NCI-H526 treated with DMSO at 0.1 percent for 48 hours (cell line): Measurements from ENCODE around the gene ZNF85.
A peak's percentile ranks its signal among the peaks of the same experiment; 100 is the strongest.
"Not testable (repeated sequence)": the region's sequence is repeated elsewhere in the genome, so short reads cannot be mapped to it uniquely, and the experiment has no call there.

Experiments
- DNase-seq: peaks from one replicate; lab custom pipeline; 2025; lab: John Stamatoyannopoulos, UW

The ZNF85 gene

DNA sequence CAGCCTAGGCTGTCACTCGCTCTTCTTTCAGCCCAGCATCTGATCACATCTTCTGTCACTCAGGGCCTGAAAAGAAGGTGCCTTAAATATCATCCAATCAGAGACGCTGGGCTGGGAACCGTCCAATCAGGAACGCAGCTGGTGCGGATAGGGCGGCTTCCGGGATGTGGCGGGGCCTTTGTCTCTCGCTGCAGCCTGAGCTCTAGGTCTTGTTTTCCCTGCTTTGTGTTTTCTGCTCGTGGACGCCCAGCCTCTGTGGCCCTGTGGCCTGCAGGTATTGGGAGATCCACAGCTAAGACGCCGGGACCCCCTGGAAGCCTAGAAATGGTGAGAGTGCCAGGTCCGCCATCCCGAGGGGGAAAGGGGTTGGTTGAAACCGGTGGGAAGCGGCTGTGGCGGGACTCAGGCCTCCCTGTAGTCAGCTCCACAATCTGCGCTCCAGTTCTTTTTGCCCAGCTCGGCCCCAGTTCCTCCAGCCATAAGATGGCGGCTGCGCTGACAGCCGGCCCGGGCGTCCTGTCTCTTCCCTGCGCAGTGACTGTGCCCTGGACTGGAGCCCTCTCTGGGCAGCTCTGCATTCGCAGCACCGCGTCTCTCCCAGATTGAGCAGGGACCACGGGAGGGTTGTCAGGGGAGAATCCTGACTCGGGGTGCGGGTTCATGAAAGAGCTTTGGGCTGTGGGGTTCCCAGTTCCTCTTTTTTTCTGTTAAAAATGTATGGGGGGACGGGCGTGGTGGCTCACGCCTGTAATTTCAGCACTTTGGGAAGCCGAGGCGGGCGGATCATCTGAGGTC is at the start of gene ZNF85:
ZNF85 (plus strand) TSS at position 175 of the 795 bp plus-strand sequence; CDS start at position 325, 150 bp downstream.
- DNase-seq, result peak; percentile 39

DNA sequence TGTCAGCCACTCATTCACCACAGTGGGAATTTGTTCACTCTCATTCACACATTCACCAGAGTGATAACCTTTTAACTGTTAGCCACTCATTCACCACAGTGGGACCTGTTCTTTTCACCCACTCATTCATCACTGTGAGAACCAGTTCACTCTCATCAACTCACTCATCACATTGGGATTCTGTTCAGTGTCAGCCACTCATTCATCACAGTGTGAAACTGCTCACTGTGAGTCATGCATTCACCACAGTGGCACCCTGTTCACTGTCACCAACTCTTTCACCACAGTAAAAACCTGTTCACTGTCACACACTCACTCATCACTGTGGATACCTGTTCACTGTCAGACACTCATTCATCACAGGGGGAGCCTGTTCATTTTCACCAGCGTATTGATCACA is 43.5 kb upstream of the ZNF85 start:
- DNase-seq, result no peak

- DNase-seq, result no peak
These were observed 10.1 kb upstream of the ZNF85 start for GRCh38 chr19:20912973-20913372.

DNA sequence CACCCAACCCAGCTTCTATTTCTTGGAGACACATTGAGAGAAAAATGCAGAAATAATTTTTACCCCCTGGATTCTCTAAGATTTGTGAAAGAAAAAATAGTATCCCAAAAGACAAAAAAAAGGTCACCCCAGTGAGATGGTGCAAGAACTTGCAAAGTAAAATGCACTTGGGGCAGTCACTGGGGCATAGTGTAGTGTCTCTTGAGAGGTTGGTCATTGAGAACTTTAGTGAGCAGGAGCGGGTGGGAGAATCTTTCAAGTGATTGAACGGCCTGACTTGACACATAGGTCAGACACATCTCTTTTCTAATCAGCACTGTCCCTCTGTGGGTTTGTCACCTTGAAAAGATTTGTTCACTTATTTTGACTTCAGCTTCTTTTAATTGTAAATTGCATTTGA is 2.4 kb downstream of the ZNF85 start:
- DNase-seq, result no peak

DNA sequence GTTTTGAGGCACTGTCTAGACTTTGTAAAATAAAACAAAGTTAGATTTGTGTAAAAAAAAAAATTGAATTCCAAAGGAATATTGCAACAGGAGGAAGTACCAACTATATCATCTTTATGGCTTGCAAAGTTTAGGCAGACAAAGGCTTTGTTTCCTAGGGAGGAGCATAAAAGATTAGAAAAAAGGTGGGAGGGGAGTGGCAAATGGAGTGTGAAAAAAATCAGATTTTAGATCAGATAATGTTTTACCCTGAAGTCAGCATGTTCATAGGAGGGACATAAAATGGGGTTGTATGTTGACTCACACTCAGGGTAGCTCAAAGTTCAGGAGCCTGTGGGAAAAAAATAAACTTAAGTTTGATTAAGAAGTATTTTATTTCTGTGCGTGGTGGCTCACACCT is 3.7 kb downstream of the ZNF85 start:
- no peak for DNase-seq

DNA sequence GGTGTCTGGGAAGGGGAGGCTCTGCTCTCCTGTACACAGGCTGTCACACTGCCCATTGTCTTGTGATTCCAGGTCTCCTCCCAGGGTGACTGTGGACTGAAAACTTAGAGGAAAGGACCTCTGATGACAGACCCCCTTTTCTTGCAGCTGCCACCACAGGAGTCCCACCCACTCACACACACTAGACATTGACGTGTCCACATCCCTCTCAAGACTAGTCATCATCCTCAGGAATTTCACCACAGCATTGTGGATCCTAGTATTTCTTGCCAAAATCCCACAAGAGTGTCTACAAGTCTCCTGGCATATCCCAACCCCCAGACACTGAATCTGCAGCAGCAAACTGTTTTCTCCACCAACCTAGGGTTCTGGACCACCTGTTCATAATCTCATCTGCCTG is 5.3 kb downstream of the ZNF85 start:
- no peak for DNase-seq

GRCh38 chr19:20936322-20936947 is 13.4 kb downstream of the ZNF85 start:
- not testable (repeated sequence) for DNase-seq

GRCh38 chr19:20952561-20953095 is 29.6 kb downstream of the ZNF85 start:
- DNase-seq, result not testable (repeated sequence)

- DNase-seq, result no peak
These were observed 41.7 kb downstream of the ZNF85 start for GRCh38 chr19:20964798-20965197.

DNA sequence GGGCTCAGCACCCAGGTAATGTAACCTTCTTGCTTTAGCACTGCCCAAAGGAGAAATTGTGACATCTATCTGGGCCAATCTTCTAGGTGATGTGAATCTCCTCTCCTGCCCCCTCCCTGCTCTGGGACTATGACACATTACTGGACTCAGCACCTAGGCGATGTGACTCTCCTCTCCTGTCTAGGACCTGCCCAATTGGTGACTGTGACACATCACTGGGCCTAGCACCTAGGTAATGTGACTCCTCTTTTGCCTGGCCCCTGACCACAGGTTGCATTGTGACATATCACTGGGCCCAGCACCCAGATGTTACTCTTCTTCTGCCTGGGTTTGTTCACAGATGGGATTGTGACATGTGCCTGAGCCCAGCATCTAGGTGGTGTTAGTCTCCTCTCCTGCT is 45.0 kb downstream of the ZNF85 start:
- no peak for DNase-seq

GRCh38 chr19:20969498-20969897 is 46.4 kb downstream of the ZNF85 start:
- DNase-seq, result no peak

- no peak for DNase-seq
These were observed 46.8 kb downstream of the ZNF85 start for GRCh38 chr19:20969898-20970297.

DNA sequence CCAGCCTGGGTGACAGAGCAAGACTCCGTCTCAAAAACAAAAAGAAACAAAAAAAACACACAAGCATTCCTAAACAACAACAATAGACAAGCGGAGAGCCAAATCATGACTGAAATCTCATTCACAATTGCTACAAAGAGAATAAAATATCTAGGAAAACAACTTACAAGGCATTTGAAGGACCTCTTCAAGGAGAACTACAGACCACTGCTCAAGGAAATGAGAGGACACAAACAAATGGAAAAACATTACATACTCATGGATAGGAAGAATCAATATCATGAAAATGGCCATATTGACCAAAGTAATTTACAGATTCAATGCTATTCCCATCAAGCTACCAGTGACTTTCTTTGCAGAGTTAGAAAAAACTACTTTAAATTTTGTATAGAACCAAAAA is 69.7 kb downstream of the ZNF85 start:
- DNase-seq, result not testable (repeated sequence)

- DNase-seq, result peak; percentile 73
These were observed 76.8 kb downstream of the ZNF85 start for GRCh38 chr19:20999731-21000352.
